Lower lobe of right lung (tissue), 2 donors: ENCODE data around the gene PIAS1. TPM values are rescaled to one million over a fixed set of nuclear protein-coding genes. Genes with fewer than 3 reads are reported as not detected.

ENCODE experiments used
- ATAC-seq, 2 donors: fragments of 200-7000 bp; cut with Tn5 transposase; one replicate each; pipeline ENCODE4 v1.9.1; 2020 to 2022; ENCODE audit warnings: mild to moderate bottlenecking in 2 of 2, moderate library complexity in 2 of 2
- DNase-seq: peaks from one replicate; pipeline ENCODE4 v3.0.0-alpha.2; 2020
- H3K27ac ChIP-seq: fragments of 200-600 bp; one replicate; pipeline ENCODE4 v1.8.0; 2022
- H3K27me3 ChIP-seq: fragments of 200-600 bp; one replicate; pipeline ENCODE4 v1.8.0; 2022; ENCODE audit warnings: low read depth
- H3K36me3 ChIP-seq: fragments of 200-600 bp; one replicate; pipeline ENCODE4 v1.8.0; 2022; ENCODE audit warnings: mild to moderate bottlenecking
- H3K4me1 ChIP-seq: fragments of 200-600 bp; one replicate; pipeline ENCODE4 v1.8.0; 2022
- H3K4me3 ChIP-seq: fragments of 200-600 bp; one replicate; pipeline ENCODE4 v1.8.0; 2022; ENCODE audit warnings: mild to moderate bottlenecking
- H3K9me3 ChIP-seq: fragments of 200-600 bp; one replicate; pipeline ENCODE4 v1.8.0; 2022
- intact Hi-C: fragments of 100-400 bp; cut with DNase I; formaldehyde crosslinking; loops from one replicate; pipeline ENCODE4 v1.11.0; 2022
- total RNA-seq: library from RNA; stranded (reverse); fragmentation: NEBNext Ultra II Directional; extraction: Animal tissue kit (Norgen Biotek cat#: 25700); gene quantifications from one replicate; pipeline ENCODE4 v1.2.1, GENCODE V29; 2021
- TF ChIP-seq, protein P1 (sequence below): fragments of 200-600 bp; IDR thresholded peaks from one replicate; pipeline ENCODE4 v1.8.0; 2022; ENCODE audit warnings: antibody characterized with exemption, mild to moderate bottlenecking
- donor health status: DM: no; HTN: yes; CAD: no; lungs with severe emphysema.

PIAS1 gene
- total RNA-seq, 1 donor from 2014 or later, result 73.1 TPM

- H3K4me1 ChIP-seq, result peaks cover 20% of the 10 kb centered on the region
- DNase-seq (peak; percentile 57), ATAC-seq (peak in 1 of 2 donors; percentile 74)
- H3K27ac ChIP-seq, result peak overlapping the region; percentile 18
- H3K27me3 ChIP-seq, result no peaks in the 10 kb centered on the region
- intact Hi-C loops, result no loop called here
- no peak overlapping the region for H3K4me3 ChIP-seq
- H3K36me3 ChIP-seq, result no peaks in the 10 kb centered on the region
- no peaks in the 10 kb centered on the region for H3K9me3 ChIP-seq
- TF ChIP-seq, protein P1, sequence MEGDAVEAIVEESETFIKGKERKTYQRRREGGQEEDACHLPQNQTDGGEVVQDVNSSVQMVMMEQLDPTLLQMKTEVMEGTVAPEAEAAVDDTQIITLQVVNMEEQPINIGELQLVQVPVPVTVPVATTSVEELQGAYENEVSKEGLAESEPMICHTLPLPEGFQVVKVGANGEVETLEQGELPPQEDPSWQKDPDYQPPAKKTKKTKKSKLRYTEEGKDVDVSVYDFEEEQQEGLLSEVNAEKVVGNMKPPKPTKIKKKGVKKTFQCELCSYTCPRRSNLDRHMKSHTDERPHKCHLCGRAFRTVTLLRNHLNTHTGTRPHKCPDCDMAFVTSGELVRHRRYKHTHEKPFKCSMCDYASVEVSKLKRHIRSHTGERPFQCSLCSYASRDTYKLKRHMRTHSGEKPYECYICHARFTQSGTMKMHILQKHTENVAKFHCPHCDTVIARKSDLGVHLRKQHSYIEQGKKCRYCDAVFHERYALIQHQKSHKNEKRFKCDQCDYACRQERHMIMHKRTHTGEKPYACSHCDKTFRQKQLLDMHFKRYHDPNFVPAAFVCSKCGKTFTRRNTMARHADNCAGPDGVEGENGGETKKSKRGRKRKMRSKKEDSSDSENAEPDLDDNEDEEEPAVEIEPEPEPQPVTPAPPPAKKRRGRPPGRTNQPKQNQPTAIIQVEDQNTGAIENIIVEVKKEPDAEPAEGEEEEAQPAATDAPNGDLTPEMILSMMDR, result no peak
Measured at GRCh38 chr15:68022061-68022460, 32.1 kb upstream of the PIAS1 start.

DNA sequence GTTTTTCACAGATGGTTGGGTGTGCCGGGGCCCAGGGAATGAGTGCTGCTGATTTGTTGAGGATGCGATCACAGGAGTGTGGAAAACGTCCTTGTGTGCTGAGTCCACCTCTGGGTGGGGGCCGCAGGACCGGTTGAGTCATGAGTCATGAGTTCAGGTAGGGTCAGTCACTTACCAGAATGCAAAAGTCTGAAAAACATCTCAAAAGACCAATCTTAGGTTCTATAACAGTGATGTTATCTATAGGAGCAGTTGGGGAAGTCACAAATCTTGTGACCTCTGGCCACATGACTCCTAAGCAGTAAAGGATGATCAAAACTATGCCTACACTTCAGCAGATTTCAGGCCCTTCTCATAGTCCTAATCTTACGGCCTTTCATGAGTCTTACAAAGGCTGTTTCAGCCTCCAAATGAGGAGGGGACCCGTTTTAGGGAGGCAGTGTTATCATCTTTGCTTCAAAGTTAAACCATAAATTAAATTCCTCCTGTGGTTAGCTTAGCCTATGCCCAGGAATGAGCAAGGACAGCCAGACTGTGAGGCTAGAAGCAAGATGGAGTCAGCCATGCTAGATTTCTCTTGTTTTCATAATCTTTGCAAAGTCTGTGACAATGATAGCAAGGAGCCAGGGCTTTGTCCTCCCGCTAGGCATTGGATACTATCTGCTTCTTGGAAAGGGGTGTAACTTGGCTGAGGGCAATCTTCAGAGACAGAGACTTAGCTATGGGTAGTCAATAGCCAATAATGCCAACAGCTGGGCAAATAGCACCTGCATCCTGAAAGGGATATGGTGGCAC, 30.6 kb upstream of the PIAS1 start:
- Histone ChIP-seq H3K4me3 (no peak overlapping the region), H3K27ac (no peak overlapping the region)

GRCh38 chr15:68025835-68026424, 28.2 kb upstream of the PIAS1 start:
- ATAC-seq (peak; percentile 90 to 95), DNase-seq (no peak)
- Histone ChIP-seq H3K4me1 (peaks cover 20% of the 10 kb centered on the region), H3K36me3 (no peaks in the 10 kb centered on the region), H3K27ac (peak overlapping the region; percentile 31), H3K9me3 (no peaks in the 10 kb centered on the region), H3K27me3 (no peaks in the 10 kb centered on the region), H3K4me3 (no peak overlapping the region)
- intact Hi-C loops, result no loop called here
- TF ChIP-seq, protein P1, result no peak

More for the DNA sequence above, 30.6 kb upstream of the PIAS1 start:
- Histone ChIP-seq H3K9me3 (no peaks in the 10 kb centered on the region), H3K27me3 (no peaks in the 10 kb centered on the region), H3K36me3 (no peaks in the 10 kb centered on the region), H3K4me1 (peaks cover 20% of the 10 kb centered on the region)
- TF ChIP-seq, protein P1, result no peak
- intact Hi-C loops, result no loop called here
- no peak for ATAC-seq
- no peak for DNase-seq

DNA sequence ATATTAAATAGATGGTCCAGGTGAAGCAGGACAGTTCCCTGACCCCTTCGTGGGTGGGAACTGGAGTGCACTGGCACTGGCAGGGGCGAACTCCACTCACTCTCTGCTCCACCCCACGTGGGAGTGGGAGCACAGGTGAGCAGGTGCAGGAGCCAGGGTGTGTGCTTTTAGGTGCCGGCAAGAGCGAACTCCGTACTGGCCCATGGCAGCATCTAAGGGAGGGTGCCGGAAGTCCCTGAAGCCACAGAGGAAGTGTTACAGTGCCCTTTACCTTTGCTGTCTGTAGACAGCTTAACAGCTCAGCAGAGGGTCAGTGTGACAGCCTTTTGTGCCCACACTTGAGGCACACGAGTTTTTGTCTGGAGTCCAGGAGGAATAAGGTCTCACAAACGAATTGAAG, 26.7 kb upstream of the PIAS1 start:
- TF ChIP-seq, protein P1, result no peak
- ATAC-seq (no peak), DNase-seq (no peak)
- Histone ChIP-seq H3K4me1 (peaks cover 20% of the 10 kb centered on the region), H3K27ac (no peak overlapping the region), H3K4me3 (no peak overlapping the region), H3K9me3 (no peaks in the 10 kb centered on the region), H3K36me3 (no peaks in the 10 kb centered on the region), H3K27me3 (no peaks in the 10 kb centered on the region)
- intact Hi-C loops, result no loop called here

- DNase-seq (no peak), ATAC-seq (no peak)
- Histone ChIP-seq H3K27me3 (no peaks in the 10 kb centered on the region), H3K27ac (no peak overlapping the region), H3K36me3 (no peaks in the 10 kb centered on the region), H3K4me1 (peaks cover 21% of the 10 kb centered on the region), H3K9me3 (no peaks in the 10 kb centered on the region), H3K4me3 (no peak overlapping the region)
- TF ChIP-seq, protein P1, result no peak
- intact Hi-C loops, result no loop called here
Measured at GRCh38 chr15:68028137-68028887, 25.8 kb upstream of the PIAS1 start.
